Prostate gland (tissue), 2 donors: ENCODE data around the gene KIF26B. TPM values are rescaled to one million over a fixed set of nuclear protein-coding genes. Genes with fewer than 3 reads are reported as not detected.

Experiments
- DNase-seq: peaks from one replicate; pipeline ENCODE4 v3.0.0-alpha.2; 2019; ENCODE audit warnings: low spot score
- H3K27ac ChIP-seq, 2 donors: fragments of 200-600 bp; sonication (generic); 2 replicates each; pipeline ENCODE4 v1.5.1; 2017 to 2019
- H3K27me3 ChIP-seq: fragments of 200-600 bp; sonication (generic); replicated peaks from 2 replicates; pipeline ENCODE4 v1.5.1; 2019; ENCODE audit not compliant: insufficient read depth
- H3K36me3 ChIP-seq, 2 donors: fragments of 200-600 bp; sonication (generic); 1 replicate in 1 of 2; 2 replicates in 1 of 2; pipeline versions ENCODE4 v1.5.1 to v1.8.1; 2017 to 2019
- H3K4me1 ChIP-seq: fragments of 200-600 bp; sonication (generic); replicated peaks from 2 replicates; pipeline ENCODE4 v1.5.1; 2019
- H3K4me3 ChIP-seq, 2 donors: fragments of 200-600 bp; sonication (generic); 2 replicates each; pipeline ENCODE4 v1.5.1; 2017 to 2019
- H3K9me3 ChIP-seq: fragments of 200-600 bp; sonication (generic); 2 replicates; pipeline ENCODE4 v1.5.1; 2017
- POLR2A ChIP-seq: fragments of 450-650 bp; IDR thresholded peaks from one replicate; pipeline ENCODE4 v1.6.1; 2016; ENCODE audit warnings: antibody characterized with exemption, mild to moderate bottlenecking
- POLR2AphosphoS5 ChIP-seq: sonication (generic); formaldehyde crosslinking; IDR thresholded peaks from one replicate; pipeline ENCODE4 v1.6.1; 2017; ENCODE audit warnings: antibody characterized with exemption
- WGBS: methylation state at CpG from one replicate; pipeline ENCODE4 v1.1.5; 2018; 5-methylcytosine and 5-hydroxymethylcytosine counted together
- intact Hi-C: fragments of 100-400 bp; cut with DNase I; formaldehyde crosslinking; loops from one replicate; pipeline ENCODE4 v1.14.2; 2022
- total RNA-seq, 2 donors: library from RNA; depleted of rRNA; stranded (reverse); fragments of >200 nt; gene quantifications; one replicate each; pipeline ENCODE4 v1.1.0, GENCODE V29; 2016
- TF ChIP-seq, protein P1 (sequence below), 4 experiments: fragments of 200-600 bp in 2 of 4; fragments of 450-650 bp in 2 of 4; sonication (generic) in 2 of 4; IDR thresholded peaks; 1 replicate in 3 of 4; 2 replicates in 1 of 4; pipeline ENCODE4 v1.5.1; 2016 to 2019; ENCODE audit warnings: antibody characterized with exemption in 4 of 4, mild to moderate bottlenecking in 2 of 4, moderate library complexity in 2 of 4

Gene KIF26B
- total RNA-seq, 2 donors from 2014 or later, result 3.3 to 3.8 TPM

DNA sequence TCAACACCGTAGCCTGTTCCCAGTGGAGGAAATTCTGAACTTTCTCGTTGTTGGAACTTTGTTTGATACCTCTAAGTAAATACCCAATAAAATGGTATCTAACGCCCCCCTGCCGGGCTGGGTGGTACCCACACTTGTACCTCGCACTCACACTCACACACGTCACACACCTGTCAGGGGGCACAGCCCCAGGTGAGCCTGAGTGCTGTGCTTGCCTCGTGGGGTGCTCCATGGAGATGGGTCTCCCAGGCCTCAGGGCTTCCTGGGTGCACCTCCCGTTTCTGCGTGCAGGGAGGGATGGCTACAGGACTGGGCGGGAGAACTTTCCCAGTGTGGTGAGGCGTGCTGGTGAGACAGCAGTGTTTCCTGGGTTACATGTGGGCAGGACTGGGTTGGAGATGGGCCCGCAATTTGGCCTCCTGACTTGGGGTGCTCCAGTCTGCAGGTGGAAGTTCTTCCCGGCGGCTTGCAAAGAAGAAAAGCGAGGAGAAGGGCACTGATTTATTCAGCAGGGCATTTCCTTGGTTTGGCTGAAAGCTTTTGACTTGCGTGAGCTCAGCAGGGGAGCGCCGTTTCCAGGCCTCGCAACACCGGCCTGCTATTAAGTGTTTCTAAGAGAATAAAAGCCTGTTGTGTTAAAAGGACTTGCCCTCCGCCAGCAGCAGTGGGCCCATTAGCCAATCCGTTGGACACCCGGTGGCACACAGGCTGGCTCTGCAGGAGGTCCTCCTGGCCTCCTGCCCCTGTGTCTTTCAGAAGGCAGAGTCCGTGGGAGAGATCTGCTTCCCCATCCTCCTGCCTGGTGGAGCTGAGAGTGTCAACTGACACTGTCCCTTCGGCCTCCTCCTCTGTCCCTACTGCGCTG is 79.7 kb downstream of the KIF26B start:
- no peak for TF ChIP-seq POLR2A
- no peak for TF ChIP-seq POLR2AphosphoS5
- TF ChIP-seq, protein P1, sequence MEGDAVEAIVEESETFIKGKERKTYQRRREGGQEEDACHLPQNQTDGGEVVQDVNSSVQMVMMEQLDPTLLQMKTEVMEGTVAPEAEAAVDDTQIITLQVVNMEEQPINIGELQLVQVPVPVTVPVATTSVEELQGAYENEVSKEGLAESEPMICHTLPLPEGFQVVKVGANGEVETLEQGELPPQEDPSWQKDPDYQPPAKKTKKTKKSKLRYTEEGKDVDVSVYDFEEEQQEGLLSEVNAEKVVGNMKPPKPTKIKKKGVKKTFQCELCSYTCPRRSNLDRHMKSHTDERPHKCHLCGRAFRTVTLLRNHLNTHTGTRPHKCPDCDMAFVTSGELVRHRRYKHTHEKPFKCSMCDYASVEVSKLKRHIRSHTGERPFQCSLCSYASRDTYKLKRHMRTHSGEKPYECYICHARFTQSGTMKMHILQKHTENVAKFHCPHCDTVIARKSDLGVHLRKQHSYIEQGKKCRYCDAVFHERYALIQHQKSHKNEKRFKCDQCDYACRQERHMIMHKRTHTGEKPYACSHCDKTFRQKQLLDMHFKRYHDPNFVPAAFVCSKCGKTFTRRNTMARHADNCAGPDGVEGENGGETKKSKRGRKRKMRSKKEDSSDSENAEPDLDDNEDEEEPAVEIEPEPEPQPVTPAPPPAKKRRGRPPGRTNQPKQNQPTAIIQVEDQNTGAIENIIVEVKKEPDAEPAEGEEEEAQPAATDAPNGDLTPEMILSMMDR (IDR thresholded peaks at IDR 0.05), result no peak
- Histone ChIP-seq H3K4me3 (no peak overlapping the region), H3K27me3 (no peaks in the 10 kb centered on the region), H3K27ac (no peak overlapping the region), H3K4me1 (no peaks in the 10 kb centered on the region), H3K36me3 (no peaks in the 10 kb centered on the region), H3K9me3 (no peaks in the 10 kb centered on the region)
- intact Hi-C loops, result no loop called here
- no peak for DNase-seq
- 80% methylated on average over 26 of the region's 26 CpGs for WGBS

DNA sequence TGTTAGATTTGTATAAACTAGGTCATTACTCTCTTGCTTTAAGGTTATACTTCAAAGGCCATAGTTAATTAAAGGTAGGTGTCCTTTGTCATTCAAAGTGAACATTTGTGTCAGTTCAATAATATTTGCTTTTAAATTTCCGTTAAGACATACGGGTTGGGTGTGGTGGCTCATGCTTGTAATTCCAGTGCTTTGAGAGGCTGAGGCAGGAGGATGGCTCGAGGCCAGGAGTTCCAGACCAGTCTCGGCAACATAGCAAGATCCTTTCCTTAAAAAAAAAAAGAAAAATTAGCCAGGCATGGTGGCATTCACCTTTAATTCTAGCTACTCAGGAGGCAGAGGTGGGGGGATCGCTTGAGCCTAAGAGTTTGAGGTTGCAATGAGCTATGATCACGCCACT is 80.4 kb downstream of the KIF26B start:
- Histone ChIP-seq H3K9me3 (no peaks in the 10 kb centered on the region), H3K36me3 (no peaks in the 10 kb centered on the region), H3K27me3 (no peaks in the 10 kb centered on the region), H3K4me1 (no peaks in the 10 kb centered on the region), H3K27ac (no peak overlapping the region), H3K4me3 (no peak overlapping the region)
- TF ChIP-seq, protein P1 (IDR thresholded peaks at IDR 0.05), result no peak
- intact Hi-C loops, result no loop called here
- no peak for DNase-seq
- 39% methylated on average over 6 of the region's 6 CpGs for WGBS

DNA sequence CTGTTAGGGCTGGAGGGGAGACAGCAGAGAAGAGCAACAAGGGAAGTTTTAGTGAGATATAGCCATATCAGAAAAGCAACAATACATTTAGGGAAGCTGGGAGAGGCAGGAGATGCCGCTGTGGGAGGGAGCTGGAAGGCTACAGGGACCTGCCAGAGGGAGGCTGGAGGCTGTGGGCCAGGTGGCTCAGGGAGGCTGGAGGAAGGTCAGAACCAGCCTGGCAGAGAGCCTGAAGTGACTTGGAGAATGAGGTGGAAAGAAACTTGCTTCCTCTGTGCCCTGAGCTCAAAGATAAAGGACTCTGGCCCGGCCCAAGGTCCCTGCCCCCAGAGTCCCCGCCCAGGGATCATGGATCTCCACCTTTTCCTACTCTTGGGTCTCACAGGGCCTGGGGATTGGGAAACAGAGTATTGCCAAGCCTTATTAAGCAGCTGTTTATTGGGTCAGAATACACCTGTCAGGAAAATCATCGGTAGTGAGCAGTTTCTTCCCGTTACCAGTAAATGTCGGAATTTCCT is 85.9 kb downstream of the KIF26B start:
- WGBS, result 93% methylated on average over 6 of the region's 6 CpGs
- no peak for DNase-seq
- Histone ChIP-seq H3K27me3 (no peaks in the 10 kb centered on the region), H3K4me3 (no peak overlapping the region), H3K9me3 (no peaks in the 10 kb centered on the region), H3K27ac (no peak overlapping the region), H3K36me3 (no peaks in the 10 kb centered on the region), H3K4me1 (no peaks in the 10 kb centered on the region)
- intact Hi-C loops, result no loop called here
- TF ChIP-seq POLR2AphosphoS5 (no peak), POLR2A (no peak)
- TF ChIP-seq, protein P1 (IDR thresholded peaks at IDR 0.05), result no peak

DNA sequence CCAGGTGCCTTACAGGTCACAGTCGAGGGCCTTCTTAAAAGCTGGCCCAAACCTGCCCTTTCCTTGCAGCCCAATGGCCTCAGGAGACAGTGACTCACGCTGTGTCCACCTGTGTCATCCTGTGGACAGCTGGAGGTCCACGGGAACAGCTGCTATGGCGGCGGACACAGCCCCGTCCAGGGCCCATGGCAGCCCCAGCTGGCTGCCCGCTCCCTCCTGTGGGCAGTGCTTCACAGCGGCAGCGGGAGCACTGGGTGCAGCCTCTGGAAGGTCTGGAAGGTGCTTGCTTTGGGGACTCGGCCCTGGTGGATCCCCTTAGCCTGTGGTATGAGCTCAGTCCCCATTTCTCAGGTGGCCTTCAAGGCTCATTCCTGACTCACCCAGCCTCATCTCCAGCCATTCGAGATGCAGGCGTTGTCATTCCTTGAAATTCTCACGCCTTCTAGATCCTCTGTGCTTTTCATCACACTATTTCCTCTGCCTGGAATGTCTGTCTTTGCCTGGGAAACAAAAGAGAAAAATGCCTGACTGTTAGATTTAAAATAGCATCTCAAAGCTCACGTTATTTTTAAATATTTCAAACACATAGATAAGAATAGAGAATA is 86.8 kb downstream of the KIF26B start:
- TF ChIP-seq, protein P1 (IDR thresholded peaks at IDR 0.05), result no peak
- TF ChIP-seq POLR2AphosphoS5 (no peak), POLR2A (no peak)
- intact Hi-C loops, result no loop called here
- 90% methylated on average over 14 of the region's 14 CpGs for WGBS
- Histone ChIP-seq H3K4me1 (no peaks in the 10 kb centered on the region), H3K27me3 (no peaks in the 10 kb centered on the region), H3K4me3 (no peak overlapping the region), H3K9me3 (no peaks in the 10 kb centered on the region), H3K27ac (no peak overlapping the region), H3K36me3 (no peaks in the 10 kb centered on the region)
- DNase-seq, result no peak
